HG02678 (cell line): Measurements from ENCODE around the gene ST6GAL1.
A peak's percentile ranks its signal among the peaks of the same experiment; 100 is the strongest.
"Not testable (repeated sequence)": the region's sequence is repeated elsewhere in the genome, so short reads cannot be mapped to it uniquely, and the experiment has no call there.

Experiments used
- ATAC-seq: cut with Tn5 transposase; IDR thresholded peaks from one replicate; pipeline ENCODE4 v1.9.1; 2021; ENCODE audit warnings: mild to moderate bottlenecking, moderate library complexity; ENCODE audit not compliant: unreplicated experiment

ST6GAL1 gene

GRCh38 chr3:186930143-186930640 lies at the start of gene ST6GAL1:
ST6GAL1 (plus strand) TSS chr3:186930526; CDS start chr3:187042704, 112,178 bp downstream.
- peak; percentile 68 for ATAC-seq

- no peak for ATAC-seq
Observed at GRCh38 chr3:186882150-186882524, 48.2 kb upstream of the ST6GAL1 start.

- ATAC-seq = no peak
Observed at GRCh38 chr3:186882881-186883685, 47.2 kb upstream of the ST6GAL1 start.

GRCh38 chr3:186883686-186884058 lies 46.7 kb upstream of the ST6GAL1 start:
- no peak for ATAC-seq

GRCh38 chr3:186884868-186885267 lies 45.5 kb upstream of the ST6GAL1 start:
- not testable (repeated sequence) for ATAC-seq

GRCh38 chr3:186886202-186886981 lies 43.9 kb upstream of the ST6GAL1 start:
- ATAC-seq = no peak

- not testable (repeated sequence) for ATAC-seq
Observed at GRCh38 chr3:186887507-186887938, 42.8 kb upstream of the ST6GAL1 start.

GRCh38 chr3:186888569-186888968 lies 41.8 kb upstream of the ST6GAL1 start:
- no peak for ATAC-seq

GRCh38 chr3:186889698-186890097 lies 40.6 kb upstream of the ST6GAL1 start:
- not testable (repeated sequence) for ATAC-seq

GRCh38 chr3:186890911-186891310 lies 39.4 kb upstream of the ST6GAL1 start:
- ATAC-seq = no peak

GRCh38 chr3:186893071-186893470 lies 37.3 kb upstream of the ST6GAL1 start:
- not testable (repeated sequence) for ATAC-seq

GRCh38 chr3:186895406-186895805 lies 34.9 kb upstream of the ST6GAL1 start:
- no peak for ATAC-seq

GRCh38 chr3:186896006-186896405 lies 34.3 kb upstream of the ST6GAL1 start:
- ATAC-seq = no peak

- no peak for ATAC-seq
Observed at GRCh38 chr3:186896875-186897274, 33.5 kb upstream of the ST6GAL1 start.

GRCh38 chr3:186901135-186901734 lies 29.1 kb upstream of the ST6GAL1 start:
- no peak for ATAC-seq

GRCh38 chr3:186902154-186902553 lies 28.2 kb upstream of the ST6GAL1 start:
- no peak for ATAC-seq

GRCh38 chr3:186902713-186903112 lies 27.6 kb upstream of the ST6GAL1 start:
- no peak for ATAC-seq

GRCh38 chr3:186903676-186904075 lies 26.6 kb upstream of the ST6GAL1 start:
- ATAC-seq = not testable (repeated sequence)

- not testable (repeated sequence) for ATAC-seq
Observed at GRCh38 chr3:186907075-186907474, 23.3 kb upstream of the ST6GAL1 start.

GRCh38 chr3:186909078-186909853 lies 21.1 kb upstream of the ST6GAL1 start:
- no peak for ATAC-seq
